ENCODE results near the gene SLC39A10. TPM values are rescaled to one million over a fixed set of nuclear protein-coding genes. Genes with fewer than 3 reads are reported as not detected.

SLC39A10 gene
- total and polyA plus RNA-seq, 2 of the 4 experiments (the other 2 are of a cell fraction): 17.6 to 64.7 TPM

DNA sequence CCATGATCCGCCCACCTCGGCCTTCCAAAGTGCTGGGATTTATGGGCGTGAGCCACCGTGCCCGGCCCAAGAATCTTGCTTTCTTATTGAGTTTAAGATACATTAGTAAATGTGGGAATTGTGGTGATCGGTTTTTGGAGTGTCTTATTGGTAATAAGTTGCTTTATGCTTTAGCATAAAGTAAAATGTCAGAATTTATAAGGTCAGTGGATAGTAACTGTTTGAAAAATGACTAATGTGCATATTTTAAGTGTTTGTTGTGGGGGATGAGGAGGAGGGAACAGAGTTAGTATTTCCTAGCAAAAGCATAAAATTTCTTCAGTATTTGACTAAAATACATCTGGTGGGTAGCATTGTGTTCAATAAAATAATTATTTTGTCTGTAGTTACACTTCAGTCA lies 77.4 kb downstream of the SLC39A10 start:
- ATAC-seq (ENCODE audit: low read depth) (no peak), DNase-seq (no peak)
- Histone ChIP-seq H3K18ac (ENCODE audit: low read depth, low read length) (no peak overlapping the region), H3K36me3 (ENCODE audit: control insufficient read depth, insufficient read depth, low read length) (peaks cover 10% of the 10 kb centered on the region), H4K5ac (ENCODE audit: low read depth, low read length) (no peak overlapping the region), H2BK120ac (ENCODE audit: low read depth, low read length) (no peak overlapping the region), H3K79me1 (ENCODE audit: low read depth in 1 of 2, low read length in 2 of 2) (peaks cover 8 to 11% of the 10 kb centered on the region in 2 experiments; a peak in 3 of 4 replicates), H3K56ac (ENCODE audit: extremely low read depth, insufficient read depth, low read length) (no peak overlapping the region), H3K23ac (ENCODE audit: low read depth, low read length) (no peak overlapping the region), H4K20me1 (ENCODE audit: insufficient read depth, low read length) (no peaks in the 10 kb centered on the region), H3K4me3 (ENCODE audit: insufficient read depth, low read depth, low read length) (no peak overlapping the region), H3K4me1 (ENCODE audit: control insufficient read depth, insufficient read depth, low read length) (peaks cover 3% of the 10 kb centered on the region), H2AFZ (replicated peaks; ENCODE audit: low read length, poor library complexity) (no peak overlapping the region), H2BK15ac (ENCODE audit: low read depth, low read length) (no peak overlapping the region), H3K9ac (ENCODE audit: low read depth, low read length) (no peak overlapping the region), H4K8ac (ENCODE audit: low read depth in 2 of 2, low read length in 2 of 2) (no peak overlapping the region), H2BK20ac (ENCODE audit: low read depth, low read length) (no peak overlapping the region), H3K27me3 (ENCODE audit: control insufficient read depth, insufficient read depth, low read length) (no peaks in the 10 kb centered on the region), H3K4me2 (ENCODE audit: low read depth, low read length) (no peak overlapping the region), H3K9me1 (ENCODE audit: insufficient read depth, low read length) (no peaks in the 10 kb centered on the region; the same call in 1 of the 2 replicates), H2AK9ac (replicated peaks; ENCODE audit: low read depth, low read length, poor library complexity) (no peak overlapping the region), H2BK5ac (ENCODE audit: low read depth, low read length, poor library complexity, severe bottlenecking) (no peak overlapping the region), H3K14ac (replicated peaks; ENCODE audit: low read depth, low read length) (no peak overlapping the region), H3K4ac (ENCODE audit: low read depth, low read length) (no peak overlapping the region), H4K91ac (ENCODE audit: insufficient read depth, low read depth, low read length) (no peak overlapping the region), H3K27ac (ENCODE audit: insufficient read depth, low read length) (no peak overlapping the region), H2AK5ac (ENCODE audit: low read depth, low read length) (no peak overlapping the region), H3K9me3 (ENCODE audit: control insufficient read depth, insufficient read depth, low read length) (no peaks in the 10 kb centered on the region)
- ChIA-PET CTCF (interaction anchor here (0.8 kb wide), 1 partner anchor 551 kb away, joined by 3 read pairs; no protein-coding TSS in a partner anchor), POLR2A (ENCODE audit: unreplicated experiment) (no interaction called here)
- in situ Hi-C loops (cut with MboI; ENCODE audit: low sequenced_read_pairs) (no loop called here), intact Hi-C loops (cut with micrococcal nuclease) (no loop called here), dilution Hi-C loops (cut with HindIII; ENCODE audit: low sequenced_read_pairs, unreplicated experiment) (no loop called here)
- TF ChIP-seq CHD1 (IDR thresholded peaks at IDR 0.05; ENCODE audit: low read depth, low read length) (no peak), MAZ (IDR thresholded peaks at IDR 0.05; ENCODE audit: borderline replicate concordance, low read depth, low read length) (no peak), RFX5 (IDR thresholded peaks at IDR 0.05; ENCODE audit: low read depth, low read length) (no peak), FOS (IDR thresholded peaks at IDR 0.05; ENCODE audit: low read depth, low read length) (no peak), NFE2L2 (IDR thresholded peaks at IDR 0.05; ENCODE audit: low read depth, low read length) (no peak), RCOR1 (IDR thresholded peaks at IDR 0.05; ENCODE audit: insufficient replicate concordance, low read length) (no peak), MXI1 (IDR thresholded peaks at IDR 0.05; ENCODE audit: borderline replicate concordance, low read depth, low read length) (no peak), POLR2A (IDR thresholded peaks at IDR 0.05; ENCODE audit: low read depth, low read length) (no peak), BHLHE40 (IDR thresholded peaks at IDR 0.05; ENCODE audit: low read depth, low read length) (no peak), CEBPB (IDR thresholded peaks at IDR 0.05; ENCODE audit: low read depth, low read length) (no peak), MAFK (IDR thresholded peaks at IDR 0.05; ENCODE audit: low read depth, low read length) (no peak), SMC3 (IDR thresholded peaks at IDR 0.05; ENCODE audit: low read depth, low read length) (no peak)
- no TSS peak for BruUV-seq (replicated peaks)
- 100% methylated on average over 1 of the region's 6 CpGs; no CpG with 5 or more reads in 1 of the 2 experiments for WGBS, 2 experiments (ENCODE audit: extremely low coverage in 2 of 2, insufficient read length in 1 of 2)

Data from IMR-90 (cell line).